ENCODE data around the gene PODXL. TPM values are rescaled to one million over a fixed set of nuclear protein-coding genes. Genes with fewer than 3 reads are reported as not detected.

The PODXL gene
- total RNA-seq, 1 experiment from 2014 or later: 32.3 TPM

- POLR2A ChIA-PET: no interaction called here
- no TSS peak for BruUV-seq (replicated peaks)
- H3K36me3 ChIP-seq (ENCODE audit: control insufficient read depth, insufficient read depth, low read length): peaks cover 12% of the 10 kb centered on the region; the same call in 1 of the 2 replicates
- no peak for DNase-seq (ENCODE audit: low read depth, low spot score)
- no peaks in the 10 kb centered on the region for H3K4me1 ChIP-seq (ENCODE audit: control insufficient read depth, insufficient read depth, low read length)
- in situ Hi-C loops (cut with HindIII; ENCODE audit: low pct_unique_long_range_greater_than_20kb, low sequenced_read_pairs) (no loop called here), intact Hi-C loops (cut with micrococcal nuclease; ENCODE audit: unreplicated experiment) (no loop called here)
- H3K9me3 ChIP-seq (ENCODE audit: control insufficient read depth, insufficient read depth, low read depth, low read length): no peaks in the 10 kb centered on the region
- no peak for TF ChIP-seq POLR2AphosphoS5 (IDR thresholded peaks at IDR 0.05; ENCODE audit: low read depth, low read length)
- CTCF ChIA-PET: no interaction called here
- no peak overlapping the region for H3K4me3 ChIP-seq (ENCODE audit: low read depth in 2 of 2, low read length in 2 of 2)
- H3K27ac ChIP-seq (ENCODE audit: low read length): no peak overlapping the region
- no peaks in the 10 kb centered on the region for H3K27me3 ChIP-seq (ENCODE audit: control insufficient read depth, insufficient read depth, low read length)
- no peak for ATAC-seq
Observed at GRCh38 chr7:131482800-131483199, 73.6 kb downstream of the PODXL start.

- Histone ChIP-seq H3K4me3 (ENCODE audit: low read depth in 2 of 2, low read length in 2 of 2) (no peak overlapping the region), H3K4me1 (ENCODE audit: control insufficient read depth, insufficient read depth, low read length) (no peaks in the 10 kb centered on the region), H3K27ac (ENCODE audit: low read length) (no peak overlapping the region), H3K9me3 (ENCODE audit: control insufficient read depth, insufficient read depth, low read depth, low read length) (no peaks in the 10 kb centered on the region), H3K27me3 (ENCODE audit: control insufficient read depth, insufficient read depth, low read length) (no peaks in the 10 kb centered on the region), H3K36me3 (ENCODE audit: control insufficient read depth, insufficient read depth, low read length) (peaks cover 8% of the 10 kb centered on the region; the same call in 1 of the 2 replicates)
- in situ Hi-C loops (cut with HindIII; ENCODE audit: low pct_unique_long_range_greater_than_20kb, low sequenced_read_pairs) (no loop called here), intact Hi-C loops (cut with micrococcal nuclease; ENCODE audit: unreplicated experiment) (no loop called here)
- ATAC-seq: no peak
- no peak for TF ChIP-seq SIN3A (IDR thresholded peaks at IDR 0.05; ENCODE audit: borderline replicate concordance, insufficient read depth, low read depth, low read length)
- TF ChIP-seq POLR2AphosphoS5 (IDR thresholded peaks at IDR 0.05; ENCODE audit: low read depth, low read length): no peak
- no TSS peak for BruUV-seq (replicated peaks)
- POLR2A ChIA-PET: no interaction called here
- DNase-seq (ENCODE audit: low read depth, low spot score): no peak
- CTCF ChIA-PET: no interaction called here
Observed at GRCh38 chr7:131480384-131481315, 75.8 kb downstream of the PODXL start.

GRCh38 chr7:131476740-131477139, 79.7 kb downstream of the PODXL start:
- CTCF ChIA-PET: no interaction called here
- no peak for DNase-seq (ENCODE audit: low read depth, low spot score)
- in situ Hi-C loops (cut with HindIII; ENCODE audit: low pct_unique_long_range_greater_than_20kb, low sequenced_read_pairs): no loop called here

More at GRCh38 chr7:131476740-131477139, 79.7 kb downstream of the PODXL start:
- intact Hi-C loops (cut with micrococcal nuclease; ENCODE audit: unreplicated experiment): no loop called here
- TF ChIP-seq CTCF (IDR thresholded peaks at IDR 0.05): no peak
- no peak for TF ChIP-seq TCF7L2 (IDR thresholded peaks at IDR 0.05; ENCODE audit: low read depth, low read length)
- no peak for TF ChIP-seq REST (IDR thresholded peaks at IDR 0.05; ENCODE audit: insufficient read depth in 1 of 2, low read depth in 2 of 2, low read length in 1 of 2)
- no peak for TF ChIP-seq POLR2AphosphoS5 (IDR thresholded peaks at IDR 0.05; ENCODE audit: low read depth, low read length)
- no peak for TF ChIP-seq SIN3A (IDR thresholded peaks at IDR 0.05; ENCODE audit: borderline replicate concordance, insufficient read depth, low read depth, low read length)
- BruUV-seq (replicated peaks): no TSS peak
- Histone ChIP-seq H3K9me3 (ENCODE audit: control insufficient read depth, insufficient read depth, low read depth, low read length) (no peaks in the 10 kb centered on the region), H3K4me3 (ENCODE audit: low read depth in 2 of 2, low read length in 2 of 2) (no peak overlapping the region), H3K27ac (ENCODE audit: low read length) (no peak overlapping the region), H3K36me3 (ENCODE audit: control insufficient read depth, insufficient read depth, low read length) (peaks cover 5% of the 10 kb centered on the region; the same call in 1 of the 2 replicates), H3K4me1 (ENCODE audit: control insufficient read depth, insufficient read depth, low read length) (no peaks in the 10 kb centered on the region), H3K27me3 (ENCODE audit: control insufficient read depth, insufficient read depth, low read length) (no peaks in the 10 kb centered on the region)
- POLR2A ChIA-PET: interaction anchor here (0.5 kb wide), 1 partner anchor 151 kb away, joined by 3 read pairs; no protein-coding TSS in a partner anchor
- ATAC-seq: no peak
